Tibial nerve (tissue), 4 donors: ENCODE data around the gene ASPSCR1.
A peak's percentile ranks its signal among the peaks of the same experiment; 100 is the strongest.

Experiments
- EP300 ChIP-seq, 2 donors: sonication (generic); formaldehyde crosslinking; IDR thresholded peaks; one replicate each; pipeline ENCODE4 v1.6.1; 2017; ENCODE audit warnings: antibody characterized with exemption in 2 of 2, mild to moderate bottlenecking in 1 of 2
- POLR2A ChIP-seq, 2 donors: fragments of 450-650 bp; IDR thresholded peaks; one replicate each; pipeline ENCODE4 v1.6.1; 2017; ENCODE audit warnings: antibody characterized with exemption in 2 of 2, mild to moderate bottlenecking in 2 of 2, moderate library complexity in 2 of 2
- TF ChIP-seq, protein P1 (sequence below), 5 experiments: fragments of 200-600 bp in 3 of 5; fragments of 450-650 bp in 2 of 5; sonication (generic) in 3 of 5; IDR thresholded peaks; one replicate each; pipeline ENCODE4 v1.5.1; 2016 to 2019; ENCODE audit warnings: antibody characterized with exemption in 5 of 5, mild to moderate bottlenecking in 3 of 5, moderate library complexity in 2 of 5

DNA sequence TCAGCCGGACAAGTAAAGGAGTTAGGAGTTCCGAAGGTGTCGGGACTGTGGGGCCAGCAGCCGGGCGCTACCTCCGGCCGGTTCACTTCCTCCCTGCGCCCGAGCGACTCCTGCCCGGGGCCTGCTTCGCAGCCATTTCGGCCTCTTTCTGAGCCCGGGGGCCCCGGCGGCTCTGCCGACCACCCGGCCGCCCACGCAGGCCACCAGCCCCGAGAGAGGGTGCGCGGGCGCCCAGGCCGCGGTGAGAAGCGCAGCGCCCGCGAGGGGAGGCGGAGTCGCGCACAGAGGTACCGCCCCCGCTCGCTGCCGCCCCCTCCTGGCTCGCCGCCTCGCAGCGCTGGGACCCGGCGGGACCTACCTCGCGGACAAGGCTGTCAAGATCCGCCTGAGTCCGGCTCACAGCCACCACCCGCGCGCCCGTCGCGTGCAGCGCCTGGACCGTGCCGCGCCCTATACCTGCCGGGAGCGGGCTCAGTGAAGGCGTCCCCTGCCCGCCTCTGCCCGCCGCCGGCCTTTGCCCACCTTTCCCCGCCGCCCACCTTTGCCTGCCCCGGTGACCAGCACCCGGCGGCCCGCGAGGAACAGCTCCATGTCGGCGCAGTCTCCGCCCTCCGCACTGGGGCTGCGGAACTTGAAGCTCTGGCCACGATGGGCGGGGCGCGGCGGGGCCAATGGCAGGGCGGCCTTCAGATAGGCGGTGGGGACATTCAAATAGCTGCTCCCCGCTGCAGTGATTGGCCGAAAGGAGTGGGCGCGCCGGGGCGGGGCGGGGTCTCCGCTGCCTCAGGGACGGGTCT, 59.9 kb downstream of the ASPSCR1 start, which contains the start of gene DCXR:
- TF ChIP-seq, protein P1, sequence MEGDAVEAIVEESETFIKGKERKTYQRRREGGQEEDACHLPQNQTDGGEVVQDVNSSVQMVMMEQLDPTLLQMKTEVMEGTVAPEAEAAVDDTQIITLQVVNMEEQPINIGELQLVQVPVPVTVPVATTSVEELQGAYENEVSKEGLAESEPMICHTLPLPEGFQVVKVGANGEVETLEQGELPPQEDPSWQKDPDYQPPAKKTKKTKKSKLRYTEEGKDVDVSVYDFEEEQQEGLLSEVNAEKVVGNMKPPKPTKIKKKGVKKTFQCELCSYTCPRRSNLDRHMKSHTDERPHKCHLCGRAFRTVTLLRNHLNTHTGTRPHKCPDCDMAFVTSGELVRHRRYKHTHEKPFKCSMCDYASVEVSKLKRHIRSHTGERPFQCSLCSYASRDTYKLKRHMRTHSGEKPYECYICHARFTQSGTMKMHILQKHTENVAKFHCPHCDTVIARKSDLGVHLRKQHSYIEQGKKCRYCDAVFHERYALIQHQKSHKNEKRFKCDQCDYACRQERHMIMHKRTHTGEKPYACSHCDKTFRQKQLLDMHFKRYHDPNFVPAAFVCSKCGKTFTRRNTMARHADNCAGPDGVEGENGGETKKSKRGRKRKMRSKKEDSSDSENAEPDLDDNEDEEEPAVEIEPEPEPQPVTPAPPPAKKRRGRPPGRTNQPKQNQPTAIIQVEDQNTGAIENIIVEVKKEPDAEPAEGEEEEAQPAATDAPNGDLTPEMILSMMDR (IDR thresholded peaks at IDR 0.05) = peak; percentile 69 to 91 (median 84)
- TF ChIP-seq POLR2A (IDR thresholded peaks at IDR 0.05) = peak; percentile 93 to 99
- peak; percentile 73 to 100 for TF ChIP-seq EP300 (IDR thresholded peaks at IDR 0.05)
